ENCODE data around the gene SLC9A9. TPM values are rescaled to one million over a fixed set of nuclear protein-coding genes. Genes with fewer than 3 reads are reported as not detected.
A peak's percentile ranks its signal among the peaks of the same experiment; 100 is the strongest.

The SLC9A9 gene
- total and polyA plus RNA-seq, 9 of the 15 experiments (the other 6 are each of a cell fraction or from before 2014, with no cell fraction given) = 0.03 to 0.13 TPM; not detected in 7

- TF ChIP-seq ZC3H4 (CRISPR knock-in tag; IDR thresholded peaks at IDR 0.05; ENCODE audit: borderline replicate concordance) (no peak), GATA2 (CRISPR knock-in tag; IDR thresholded peaks at IDR 0.05) (peak; percentile 46; the same call in 1 of the 2 replicates), ZNF23 (CRISPR knock-in tag; IDR thresholded peaks at IDR 0.05) (no peak), ZNF77 (CRISPR knock-in tag; IDR thresholded peaks at IDR 0.05) (no peak), ZKSCAN3 (CRISPR knock-in tag; IDR thresholded peaks at IDR 0.05) (no peak), NELFE (IDR thresholded peaks at IDR 0.05; ENCODE audit: insufficient read depth, insufficient read length) (no peak), TBL1XR1 (IDR thresholded peaks at IDR 0.05; ENCODE audit: low read length in 2 of 2) (no peak), LCOR (CRISPR knock-in tag; IDR thresholded peaks at IDR 0.05) (0 out of 2 replicates have a peak, but pooled peaks have one; percentile 29), STAT5B (CRISPR knock-in tag; IDR thresholded peaks at IDR 0.05) (no peak), RFX1 (IDR thresholded peaks at IDR 0.05) (no peak), CTBP1 (IDR thresholded peaks at IDR 0.05; ENCODE audit: borderline replicate concordance) (peak; percentile 74), ESRRA (IDR thresholded peaks at IDR 0.05; ENCODE audit: borderline replicate concordance, low read depth) (peak; percentile 38; the same call in 1 of the 2 replicates), SRSF1 (IDR thresholded peaks at IDR 0.05; ENCODE audit: low read depth, low read length) (no peak), MCM3 (IDR thresholded peaks at IDR 0.05) (no peak), SPI1 (IDR thresholded peaks at IDR 0.05; ENCODE audit: borderline replicate concordance, low read depth, low read length) (0 out of 2 replicates have a peak, but pooled peaks have one; percentile 15), SRSF3 (IDR thresholded peaks at IDR 0.05; ENCODE audit: insufficient read depth, low read length) (no peak), PYGO2 (tag; IDR thresholded peaks at IDR 0.05) (no peak), GABPB2 (CRISPR knock-in tag; conservative IDR thresholded peaks at IDR 0.05) (no peak), HMBOX1 (IDR thresholded peaks at IDR 0.05) (peak; percentile 58), HMGXB4 (CRISPR knock-in tag; IDR thresholded peaks at IDR 0.05) (no peak), ZKSCAN1 (IDR thresholded peaks at IDR 0.05; ENCODE audit: low read depth, low read length) (no peak), TEAD4 (IDR thresholded peaks at IDR 0.05; ENCODE audit: low read length) (peak; percentile 74), TEAD4 (CRISPR knock-in tag; IDR thresholded peaks at IDR 0.05; ENCODE audit: borderline replicate concordance) (no peak), HDAC1 (IDR thresholded peaks at IDR 0.05) (peak in 1 of 2 experiments; percentile 75; a peak in 2 of 4 replicates), GTF3C2 (IDR thresholded peaks at IDR 0.05; ENCODE audit: borderline replicate concordance, extremely low read depth, insufficient read length) (no peak), PHF8 (IDR thresholded peaks at IDR 0.05; ENCODE audit: borderline replicate concordance, low read length) (no peak), POLR2G (IDR thresholded peaks at IDR 0.05; ENCODE audit: low read depth, low read length) (no peak)
These were observed 625.8 kb downstream of the SLC9A9 start (continued) for GRCh38 chr3:143222505-143222904.
